ENCODE measurements around the gene TMEM82. TPM values are rescaled to one million over a fixed set of nuclear protein-coding genes. Genes with fewer than 3 reads are reported as not detected.

TMEM82 gene
- polyA plus RNA-seq, 1 donor from 2014 or later, result not detected

GRCh38 chr1:15761366-15762128, 19.2 kb downstream of the TMEM82 start:
- Histone ChIP-seq H3K9me3 (ENCODE audit: low read length) (no peaks in the 10 kb centered on the region), H3K9ac (ENCODE audit: low read length) (no peak overlapping the region), H3F3A (ENCODE audit: insufficient read depth, low read length, poor library complexity, severe bottlenecking) (no peaks in the 10 kb centered on the region), H3K9me2 (ENCODE audit: insufficient read depth, low read length) (no peaks in the 10 kb centered on the region), H3K4me2 (ENCODE audit: low read length) (no peak overlapping the region), H3K27ac (ENCODE audit: low read length) (no peak overlapping the region), H4K20me1 (ENCODE audit: insufficient read depth) (no peaks in the 10 kb centered on the region), H2AFZ (ENCODE audit: low read depth, low read length) (no peak overlapping the region), H3K79me2 (replicated peaks; ENCODE audit: insufficient read depth, low read length) (peaks cover 6% of the 10 kb centered on the region), H3K36me3 (ENCODE audit: insufficient read depth, low read length) (no peaks in the 10 kb centered on the region), H3K4me3 (ENCODE audit: low read length) (no peak overlapping the region), H3K27me3 (ENCODE audit: insufficient read depth, low read depth, low read length) (peaks cover 15% of the 10 kb centered on the region)
- TF ChIP-seq MXI1 (conservative IDR thresholded peaks at IDR 0.05; ENCODE audit: poor library complexity, severe bottlenecking), result no peak
- TF ChIP-seq REST (IDR thresholded peaks at IDR 0.05; ENCODE audit: borderline replicate concordance), result no peak
- TF ChIP-seq EZH2 (IDR thresholded peaks at IDR 0.05; ENCODE audit: borderline replicate concordance, insufficient read depth, low read length, poor library complexity, severe bottlenecking), result no peak
- TF ChIP-seq SMC3 (conservative IDR thresholded peaks at IDR 0.05; ENCODE audit: poor library complexity), result no peak
- TF ChIP-seq EP300 (conservative IDR thresholded peaks at IDR 0.05; ENCODE audit: poor library complexity, severe bottlenecking), result no peak
- TF ChIP-seq POLR2AphosphoS5 (IDR thresholded peaks at IDR 0.05), result no peak
- no peak for TF ChIP-seq RAD21 (conservative IDR thresholded peaks at IDR 0.05)
- TF ChIP-seq CTCF (IDR thresholded peaks at IDR 0.05; ENCODE audit: poor library complexity, severe bottlenecking), result no peak
- TF ChIP-seq TAF1 (IDR thresholded peaks at IDR 0.05; ENCODE audit: low read depth), result no peak

GRCh38 chr1:15762546-15762945, 20.2 kb downstream of the TMEM82 start:
- Histone ChIP-seq H3K36me3 (ENCODE audit: insufficient read depth, low read length) (no peaks in the 10 kb centered on the region), H3K9me3 (ENCODE audit: low read length) (no peaks in the 10 kb centered on the region), H3K27me3 (ENCODE audit: insufficient read depth, low read depth, low read length) (peaks cover 15% of the 10 kb centered on the region), H3K9ac (ENCODE audit: low read length) (no peak overlapping the region), H3K27ac (ENCODE audit: low read length) (no peak overlapping the region), H3K4me2 (ENCODE audit: low read length) (no peak overlapping the region), H4K20me1 (ENCODE audit: insufficient read depth) (no peaks in the 10 kb centered on the region), H3F3A (ENCODE audit: insufficient read depth, low read length, poor library complexity, severe bottlenecking) (no peaks in the 10 kb centered on the region), H3K9me2 (ENCODE audit: insufficient read depth, low read length) (no peaks in the 10 kb centered on the region), H3K79me2 (replicated peaks; ENCODE audit: insufficient read depth, low read length) (peaks cover 6% of the 10 kb centered on the region), H3K4me3 (ENCODE audit: low read length) (no peak overlapping the region), H2AFZ (ENCODE audit: low read depth, low read length) (no peak overlapping the region)
- TF ChIP-seq SMC3 (conservative IDR thresholded peaks at IDR 0.05; ENCODE audit: poor library complexity) (no peak), EZH2 (IDR thresholded peaks at IDR 0.05; ENCODE audit: borderline replicate concordance, insufficient read depth, low read length, poor library complexity, severe bottlenecking) (no peak), TAF1 (IDR thresholded peaks at IDR 0.05; ENCODE audit: low read depth) (no peak), RAD21 (conservative IDR thresholded peaks at IDR 0.05) (no peak), MXI1 (conservative IDR thresholded peaks at IDR 0.05; ENCODE audit: poor library complexity, severe bottlenecking) (no peak), POLR2AphosphoS5 (IDR thresholded peaks at IDR 0.05) (no peak), EP300 (conservative IDR thresholded peaks at IDR 0.05; ENCODE audit: poor library complexity, severe bottlenecking) (no peak), CTCF (IDR thresholded peaks at IDR 0.05; ENCODE audit: poor library complexity, severe bottlenecking) (no peak), REST (IDR thresholded peaks at IDR 0.05; ENCODE audit: borderline replicate concordance) (no peak)
